ENCODE data around the gene VPS26B. TPM values are rescaled to one million over a fixed set of nuclear protein-coding genes. Genes with fewer than 3 reads are reported as not detected.

Gene VPS26B
- total RNA-seq, 1 donor from 2014 or later, result 46.6 TPM

- Histone ChIP-seq H3K4me3 (ENCODE audit: insufficient read depth, low read depth, low read length) (no peak overlapping the region), H2AFZ (ENCODE audit: low read depth, low read length) (no peak overlapping the region), H3K4me1 (ENCODE audit: insufficient read depth, low read length) (peaks cover 10% of the 10 kb centered on the region), H4K20me1 (ENCODE audit: insufficient read depth, low read length) (peaks cover 7% of the 10 kb centered on the region), H3K9me3 (ENCODE audit: insufficient read depth, low read depth, low read length) (no peaks in the 10 kb centered on the region), H3K79me2 (ENCODE audit: insufficient read depth, low read length) (peaks cover 16% of the 10 kb centered on the region), H3K27ac (ENCODE audit: low read depth, low read length) (no peak overlapping the region), H3K27me3 (ENCODE audit: insufficient read depth, low read length) (no peaks in the 10 kb centered on the region), H3K9ac (ENCODE audit: low read length) (no peak overlapping the region), H3K36me3 (ENCODE audit: insufficient read depth, low read length) (peaks cover 11% of the 10 kb centered on the region), H3K4me2 (ENCODE audit: low read length) (no peak overlapping the region)
- peaks cover 4% of the 10 kb centered on the region for H3K4me1 Mint-ChIP-seq (ENCODE audit: low read depth, unreplicated experiment)
- H3K27me3 Mint-ChIP-seq (ENCODE audit: low read depth, unreplicated experiment), result no peaks in the 10 kb centered on the region
- no peak overlapping the region for H3K27ac Mint-ChIP-seq (ENCODE audit: unreplicated experiment)
- no peak for DNase-seq (ENCODE audit: low read depth)
- no peak for FAIRE-seq
- H3K4me3 Mint-ChIP-seq (ENCODE audit: unreplicated experiment), result no peak overlapping the region
- TF ChIP-seq CTCF (IDR thresholded peaks at IDR 0.05; ENCODE audit: insufficient read depth, low read depth, low read length) (no peak), EZH2 (IDR thresholded peaks at IDR 0.05; ENCODE audit: insufficient read depth, low read length) (no peak)
- peaks cover 7% of the 10 kb centered on the region for H3K36me3 Mint-ChIP-seq (ENCODE audit: low read depth, unreplicated experiment)
- H3K9me3 Mint-ChIP-seq (ENCODE audit: unreplicated experiment), result no peaks in the 10 kb centered on the region
Measured at GRCh38 chr11:134250246-134250645, 25.8 kb downstream of the VPS26B start.

DNA sequence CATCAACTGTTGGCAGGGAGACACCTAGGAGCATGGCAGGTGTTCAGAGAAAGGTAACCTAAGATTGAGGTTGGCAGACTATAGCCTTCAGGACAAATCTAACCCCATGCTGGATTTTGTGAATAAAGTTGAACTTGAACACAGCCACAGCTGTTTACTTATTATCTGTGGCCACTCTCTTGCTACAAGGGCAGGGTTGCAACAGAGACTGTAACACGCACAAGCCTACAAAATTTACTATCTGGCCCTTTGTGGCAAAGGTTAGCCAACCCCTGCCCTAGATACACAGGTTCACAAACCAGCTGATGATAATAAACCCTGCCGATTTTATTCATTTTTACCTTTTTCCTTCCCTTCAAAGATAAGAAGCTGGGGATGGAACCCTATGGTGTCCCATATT lies 26.2 kb downstream of the VPS26B start:
- Histone ChIP-seq H3K27ac (ENCODE audit: low read depth, low read length) (no peak overlapping the region), H4K20me1 (ENCODE audit: insufficient read depth, low read length) (peaks cover 11% of the 10 kb centered on the region), H3K36me3 (ENCODE audit: insufficient read depth, low read length) (peaks cover 11% of the 10 kb centered on the region), H2AFZ (ENCODE audit: low read depth, low read length) (no peak overlapping the region), H3K4me2 (ENCODE audit: low read length) (no peak overlapping the region), H3K4me3 (ENCODE audit: insufficient read depth, low read depth, low read length) (no peak overlapping the region), H3K27me3 (ENCODE audit: insufficient read depth, low read length) (no peaks in the 10 kb centered on the region), H3K79me2 (ENCODE audit: insufficient read depth, low read length) (peaks cover 19% of the 10 kb centered on the region), H3K9me3 (ENCODE audit: insufficient read depth, low read depth, low read length) (no peaks in the 10 kb centered on the region), H3K4me1 (ENCODE audit: insufficient read depth, low read length) (peaks cover 10% of the 10 kb centered on the region), H3K9ac (ENCODE audit: low read length) (no peak overlapping the region)
- FAIRE-seq (no peak), DNase-seq (ENCODE audit: low read depth) (no peak)
- peaks cover 7% of the 10 kb centered on the region for H3K36me3 Mint-ChIP-seq (ENCODE audit: low read depth, unreplicated experiment)
- no peak for TF ChIP-seq EZH2 (IDR thresholded peaks at IDR 0.05; ENCODE audit: insufficient read depth, low read length)
- no peak for TF ChIP-seq CTCF (IDR thresholded peaks at IDR 0.05; ENCODE audit: insufficient read depth, low read depth, low read length)
- H3K4me1 Mint-ChIP-seq (ENCODE audit: low read depth, unreplicated experiment), result peaks cover 4% of the 10 kb centered on the region
- no peak overlapping the region for H3K27ac Mint-ChIP-seq (ENCODE audit: unreplicated experiment)
- no peaks in the 10 kb centered on the region for H3K9me3 Mint-ChIP-seq (ENCODE audit: unreplicated experiment)
- no peak overlapping the region for H3K4me3 Mint-ChIP-seq (ENCODE audit: unreplicated experiment)
- H3K27me3 Mint-ChIP-seq (ENCODE audit: low read depth, unreplicated experiment), result no peaks in the 10 kb centered on the region

- no peak for FAIRE-seq
- Histone ChIP-seq H3K4me3 (ENCODE audit: insufficient read depth, low read depth, low read length) (peak overlapping the region; percentile 95), H3K4me2 (ENCODE audit: low read length) (peak overlapping the region; percentile 98), H2AFZ (ENCODE audit: low read depth, low read length) (peak overlapping the region; percentile 93), H3K27ac (ENCODE audit: low read depth, low read length) (peak overlapping the region; percentile 41), H4K20me1 (ENCODE audit: insufficient read depth, low read length) (peaks cover 16% of the 10 kb centered on the region), H3K4me1 (ENCODE audit: insufficient read depth, low read length) (peaks cover 10% of the 10 kb centered on the region), H3K27me3 (ENCODE audit: insufficient read depth, low read length) (no peaks in the 10 kb centered on the region), H3K9me3 (ENCODE audit: insufficient read depth, low read depth, low read length) (no peaks in the 10 kb centered on the region), H3K36me3 (ENCODE audit: insufficient read depth, low read length) (peaks cover 13% of the 10 kb centered on the region), H3K9ac (ENCODE audit: low read length) (peak overlapping the region; percentile 81), H3K79me2 (ENCODE audit: insufficient read depth, low read length) (peaks cover 25% of the 10 kb centered on the region)
- no peak for DNase-seq (ENCODE audit: low read depth)
- Mint-ChIP-seq H3K9me3 (ENCODE audit: unreplicated experiment) (no peaks in the 10 kb centered on the region), H3K4me3 (ENCODE audit: unreplicated experiment) (peak overlapping the region; percentile 98), H3K27me3 (ENCODE audit: low read depth, unreplicated experiment) (no peaks in the 10 kb centered on the region), H3K36me3 (ENCODE audit: low read depth, unreplicated experiment) (peaks cover 2% of the 10 kb centered on the region), H3K4me1 (ENCODE audit: low read depth, unreplicated experiment) (peaks cover 4% of the 10 kb centered on the region), H3K27ac (ENCODE audit: unreplicated experiment) (peak overlapping the region; percentile 70)
- TF ChIP-seq CTCF (IDR thresholded peaks at IDR 0.05; ENCODE audit: insufficient read depth, low read depth, low read length) (no peak), EZH2 (IDR thresholded peaks at IDR 0.05; ENCODE audit: insufficient read depth, low read length) (no peak)
Measured at GRCh38 chr11:134252346-134253187, 28.1 kb downstream of the VPS26B start.
